Measurements from ENCODE around the gene NOTO.

Gene NOTO

GRCh38 chr2:73235315-73236028, 33.1 kb downstream of the NOTO start:
- H3K27me3 ChIP-seq (ENCODE audit: insufficient read depth, poor library complexity, severe bottlenecking): no peaks in the 10 kb centered on the region
- H3K9me3 ChIP-seq (ENCODE audit: severe bottlenecking): no peaks in the 10 kb centered on the region
- H3K4me3 ChIP-seq (ENCODE audit: severe bottlenecking): peak overlapping the region; percentile 65
- ATAC-seq (ENCODE audit: low read depth) (no peak), DNase-seq (ENCODE audit: low spot score) (no peak)
- peaks cover 12% of the 10 kb centered on the region for H3K4me1 ChIP-seq (ENCODE audit: insufficient read depth, poor library complexity, severe bottlenecking)
- no peak for TF ChIP-seq CTCF (IDR thresholded peaks at IDR 0.05; ENCODE audit: poor library complexity, severe bottlenecking)
- peak overlapping the region; percentile 71 for H3K27ac ChIP-seq (ENCODE audit: poor library complexity, severe bottlenecking)
- H3K36me3 ChIP-seq (ENCODE audit: low read depth): peaks cover 32% of the 10 kb centered on the region

GRCh38 chr2:73237168-73237567, 34.8 kb downstream of the NOTO start:
- Histone ChIP-seq H3K9me3 (ENCODE audit: severe bottlenecking) (no peaks in the 10 kb centered on the region), H3K27ac (ENCODE audit: poor library complexity, severe bottlenecking) (no peak overlapping the region), H3K27me3 (ENCODE audit: insufficient read depth, poor library complexity, severe bottlenecking) (no peaks in the 10 kb centered on the region), H3K4me3 (ENCODE audit: severe bottlenecking) (no peak overlapping the region), H3K36me3 (ENCODE audit: low read depth) (peaks cover 47% of the 10 kb centered on the region), H3K4me1 (ENCODE audit: insufficient read depth, poor library complexity, severe bottlenecking) (peaks cover 12% of the 10 kb centered on the region)
- DNase-seq (ENCODE audit: low spot score) (no peak), ATAC-seq (ENCODE audit: low read depth) (no peak)
- TF ChIP-seq CTCF (IDR thresholded peaks at IDR 0.05; ENCODE audit: poor library complexity, severe bottlenecking): no peak

GRCh38 chr2:73238149-73238548, 35.8 kb downstream of the NOTO start:
- Histone ChIP-seq H3K9me3 (ENCODE audit: severe bottlenecking) (no peaks in the 10 kb centered on the region), H3K27ac (ENCODE audit: poor library complexity, severe bottlenecking) (no peak overlapping the region), H3K4me1 (ENCODE audit: insufficient read depth, poor library complexity, severe bottlenecking) (peaks cover 14% of the 10 kb centered on the region), H3K4me3 (ENCODE audit: severe bottlenecking) (no peak overlapping the region), H3K36me3 (ENCODE audit: low read depth) (peaks cover 56% of the 10 kb centered on the region), H3K27me3 (ENCODE audit: insufficient read depth, poor library complexity, severe bottlenecking) (no peaks in the 10 kb centered on the region)
- DNase-seq (ENCODE audit: low spot score) (no peak), ATAC-seq (ENCODE audit: low read depth) (no peak)
- TF ChIP-seq CTCF (IDR thresholded peaks at IDR 0.05; ENCODE audit: poor library complexity, severe bottlenecking): no peak

- Histone ChIP-seq H3K36me3 (ENCODE audit: low read depth) (peaks cover 65% of the 10 kb centered on the region), H3K4me3 (ENCODE audit: severe bottlenecking) (no peak overlapping the region), H3K4me1 (ENCODE audit: insufficient read depth, poor library complexity, severe bottlenecking) (peaks cover 21% of the 10 kb centered on the region), H3K27me3 (ENCODE audit: insufficient read depth, poor library complexity, severe bottlenecking) (no peaks in the 10 kb centered on the region), H3K9me3 (ENCODE audit: severe bottlenecking) (no peaks in the 10 kb centered on the region), H3K27ac (ENCODE audit: poor library complexity, severe bottlenecking) (no peak overlapping the region)
- no peak for DNase-seq (ENCODE audit: low spot score)
- TF ChIP-seq CTCF (IDR thresholded peaks at IDR 0.05; ENCODE audit: poor library complexity, severe bottlenecking): no peak
- no peak for ATAC-seq (ENCODE audit: low read depth)
Measured at GRCh38 chr2:73238976-73239375, 36.6 kb downstream of the NOTO start.

- H3K9me3 ChIP-seq (ENCODE audit: severe bottlenecking): no peaks in the 10 kb centered on the region
- H3K27ac ChIP-seq (ENCODE audit: poor library complexity, severe bottlenecking): no peak overlapping the region
- ATAC-seq (ENCODE audit: low read depth): peak; percentile 30; the same call in 2 of the 3 replicates
- no peak overlapping the region for H3K4me3 ChIP-seq (ENCODE audit: severe bottlenecking)
- peaks cover 71% of the 10 kb centered on the region for H3K36me3 ChIP-seq (ENCODE audit: low read depth)
- no peaks in the 10 kb centered on the region for H3K27me3 ChIP-seq (ENCODE audit: insufficient read depth, poor library complexity, severe bottlenecking)
- peaks cover 21% of the 10 kb centered on the region for H3K4me1 ChIP-seq (ENCODE audit: insufficient read depth, poor library complexity, severe bottlenecking)
- no peak for TF ChIP-seq CTCF (IDR thresholded peaks at IDR 0.05; ENCODE audit: poor library complexity, severe bottlenecking)
- DNase-seq (ENCODE audit: low spot score): no peak
Measured at GRCh38 chr2:73239776-73240175, 37.4 kb downstream of the NOTO start.
